K562 (cell line): ENCODE data around the gene ARNT2. TPM values are rescaled to one million over a fixed set of nuclear protein-coding genes. Genes with fewer than 3 reads are reported as not detected.

Experiments
- ATAC-seq: fragments of 200-7000 bp; cut with Tn5 transposase; 3 replicates; pipeline ENCODE4 v1.9.1; 2020; ENCODE audit warnings: moderate library complexity
- BruUV-seq: library from RNA; stranded (reverse); fragments of 400-500 nt; replicated peaks from 2 replicates; lab custom pipeline; 2021; lab: Mats Ljungman, UMichigan
- CTCF ChIA-PET: fragments of 300-600 bp; formaldehyde crosslinking; extraction: SDS; loops from one replicate; lab custom pipeline; 2021; ENCODE audit warnings: low intra/inter-chr PET ratio; lab: Yijun Ruan, JAX
- POLR2A ChIA-PET: fragments of 300-600, 350-650 bp; sonication (Branson Sonifier 250); formaldehyde crosslinking; extraction: SDS; loops from one replicate; lab custom pipeline; 2021; ENCODE audit warnings: antibody characterized with exemption, inconsistent platforms; lab: Yijun Ruan, JAX
- DNase-seq, 4 experiments: peaks; one replicate each; pipeline versions ENCODE4 v3.0.0 to v3.0.0-alpha.2; 2011 to 2018; ENCODE audit warnings: low spot score in 3 of 4, mixed read lengths in 3 of 4; ENCODE audit errors: extremely low read depth in 1 of 4
- FAIRE-seq: peaks from 2 replicates; lab custom pipeline; 2011; peaks lifted over from hg19 to GRCh38; lab: Jason Lieb, UNC
- H2AFZ ChIP-seq: 2 replicates; pipeline ENCODE4 v1.6.0; 2011; ENCODE audit warnings: low read depth, low read length, control low read depth, inconsistent platforms
- H3K27ac ChIP-seq: fragments of 200-600 bp; 3 replicates; pipeline ENCODE4 v1.8.0; 2011; ENCODE audit warnings: low read depth, mild to moderate bottlenecking, control low read depth, inconsistent platforms, low read length, moderate library complexity, mixed read lengths; ENCODE audit errors: extremely low read depth
- H3K27me3 ChIP-seq, 2 experiments: fragments of 300-600 bp in 1 of 2; 2 replicates in 1 of 2; 3 replicates in 1 of 2; pipeline versions ENCODE4 v1.6.0 to v1.8.0; 2011; ENCODE audit warnings: inconsistent platforms in 2 of 2, low read length in 2 of 2, mild to moderate bottlenecking in 1 of 2, mixed read lengths in 1 of 2, moderate library complexity in 1 of 2; ENCODE audit not compliant: control insufficient read depth in 2 of 2, insufficient read depth in 2 of 2
- H3K36me3 ChIP-seq: fragments of 300-600 bp; 3 replicates; pipeline ENCODE4 v1.8.0; 2011; ENCODE audit warnings: mild to moderate bottlenecking, low read length, inconsistent platforms; ENCODE audit not compliant: control insufficient read depth, insufficient read depth
- H3K4me1 ChIP-seq, 2 experiments: fragments of 200-600 bp in 1 of 2; replicated peaks in 1 of 2; 2 replicates in 1 of 2; 3 replicates in 1 of 2; pipeline versions ENCODE4 v1.5.1 to v1.8.0; 2011; ENCODE audit warnings: inconsistent platforms in 2 of 2, low read length in 2 of 2, mild to moderate bottlenecking in 1 of 2, mixed read lengths in 1 of 2, moderate library complexity in 1 of 2; ENCODE audit not compliant: control insufficient read depth in 2 of 2, insufficient read depth in 2 of 2
- H3K4me2 ChIP-seq: 2 replicates; pipeline ENCODE4 v1.6.1; 2011; ENCODE audit warnings: low read length, control low read depth, inconsistent platforms, mixed read lengths; ENCODE audit not compliant: insufficient read depth
- H3K4me3 ChIP-seq: fragments of 200-600 bp; sonication (generic), shearing (Covaris generic); 2 replicates; pipeline ENCODE4 v1.5.1; 2016; ENCODE audit warnings: control low read depth, inconsistent platforms
- H3K79me2 ChIP-seq: fragments of 200-600 bp; 3 replicates; pipeline ENCODE4 v1.8.0; 2011; ENCODE audit warnings: low read length, inconsistent platforms; ENCODE audit not compliant: control insufficient read depth, insufficient read depth
- H3K9ac ChIP-seq, 2 experiments: 2 replicates each; pipeline versions ENCODE4 v1.6.0 to v1.6.1; 2011; ENCODE audit warnings: low read depth in 2 of 2, low read length in 2 of 2, control low read depth in 1 of 2, inconsistent platforms in 1 of 2, mild to moderate bottlenecking in 1 of 2, mixed read lengths in 1 of 2; ENCODE audit not compliant: insufficient read depth in 1 of 2
- H3K9me1 ChIP-seq: one replicate; pipeline ENCODE4 v1.6.0; 2011; ENCODE audit warnings: inconsistent platforms, mild to moderate bottlenecking, low read length, moderate library complexity; ENCODE audit not compliant: control insufficient read depth, insufficient read depth
- H3K9me3 ChIP-seq: replicated peaks from 2 replicates; pipeline ENCODE4 v1.5.1; 2011; ENCODE audit warnings: low read depth, low read length, inconsistent platforms; ENCODE audit not compliant: control insufficient read depth, insufficient read depth
- H4K20me1 ChIP-seq: replicated peaks from 2 replicates; pipeline ENCODE4 v1.6.1; 2011; ENCODE audit warnings: low read length, inconsistent platforms, mixed read lengths; ENCODE audit not compliant: control insufficient read depth, insufficient read depth
- BHLHE40 ChIP-seq: IDR thresholded peaks from 2 replicates; pipeline ENCODE4 v1.6.1; 2011; ENCODE audit warnings: low read length, improper control_type of control experiment
- CBFB ChIP-seq: sonication (generic); formaldehyde crosslinking; IDR thresholded peaks from 2 replicates; pipeline ENCODE4 v1.4.0; 2020; ENCODE audit warnings: mild to moderate bottlenecking, missing genetic modification reagents
- DPF2 ChIP-seq: fragments of 450-650 bp; IDR thresholded peaks from 2 replicates; pipeline ENCODE4 v1.6.1; 2016
- FOSL1 ChIP-seq: fragments of 200-800 bp; sonication (Bioruptor generic); conservative IDR thresholded peaks from 2 replicates; pipeline ENCODE4 v1.6.1; 2016; ENCODE audit warnings: missing genetic modification characterization, missing compliant biosample characterization
- KHSRP ChIP-seq: fragments of 450-650 bp; IDR thresholded peaks from 2 replicates; pipeline ENCODE4 v1.6.1; 2017
- POLR2H ChIP-seq: IDR thresholded peaks from 2 replicates; pipeline ENCODE4 v1.6.1; 2016; ENCODE audit warnings: missing genetic modification characterization, low read depth, mild to moderate bottlenecking, control low read depth, missing compliant biosample characterization, moderate library complexity
- RBBP5 ChIP-seq: fragments of 200-600 bp; sonication (generic); IDR thresholded peaks from 2 replicates; pipeline ENCODE4 v1.6.1; 2012; ENCODE audit warnings: borderline replicate concordance, mild to moderate bottlenecking, low read length, control low read depth, inconsistent platforms; ENCODE audit not compliant: insufficient read depth, poor library complexity, severe bottlenecking
- RBFOX2 ChIP-seq: fragments of 200-400 bp; formaldehyde crosslinking; IDR thresholded peaks from 2 replicates; pipeline ENCODE4 v1.6.1; 2017; ENCODE audit warnings: low read depth, mild to moderate bottlenecking, low read length, moderate library complexity
- SMAD3 ChIP-seq: fragments of 450-650 bp; formaldehyde crosslinking; conservative IDR thresholded peaks from 2 replicates; pipeline ENCODE4 v1.4.0; 2020; ENCODE audit warnings: mild to moderate bottlenecking
- SUPT5H ChIP-seq: fragments of 450-650 bp; IDR thresholded peaks from 2 replicates; pipeline ENCODE4 v1.6.1; 2016
- TARDBP ChIP-seq: fragments of 450-650 bp; IDR thresholded peaks from 2 replicates; pipeline ENCODE4 v1.6.1; 2016
- ZNF24 ChIP-seq: fragments of 450-650 bp; IDR thresholded peaks from 2 replicates; pipeline ENCODE4 v1.6.1; 2016
- ZNF3 ChIP-seq: fragments of 250-450 bp; sonication (Bioruptor Pico); IDR thresholded peaks from 2 replicates; pipeline ENCODE4 v1.5.0; 2021; ENCODE audit warnings: mild to moderate bottlenecking, moderate library complexity
- ZNF324 ChIP-seq: fragments of 250-450 bp; sonication (Bioruptor Pico); IDR thresholded peaks from 2 replicates; pipeline ENCODE4 v1.4.0; 2020; ENCODE audit warnings: mild to moderate bottlenecking
- WGBS: fragments of 100-300 bp; shearing (Covaris generic); methylation state at CpG from one replicate; pipeline ENCODE4 v1.1.6; 2016; ENCODE audit warnings: low coverage, mixed read lengths; ENCODE audit not compliant: insufficient coverage; ENCODE audit errors: missing lambda C conversion rate; 5-methylcytosine and 5-hydroxymethylcytosine counted together
- in situ Hi-C: fragments of 300-500 bp; cut with MboI; formaldehyde crosslinking; loops from 4 replicates; pipeline ENCODE4 v1.15.0; 2018; ENCODE audit warnings: inconsistent platforms, mixed read lengths
- intact Hi-C: fragments of 100-400 bp; cut with micrococcal nuclease; formaldehyde crosslinking; loops from 2 replicates; pipeline ENCODE4 v1.14.2; 2022
- polyA plus RNA-seq, 8 experiments: library from polyadenylated mRNA; depleted of rRNA in 4 of 8; stranded (reverse) in 5 of 8; unstranded in 3 of 8; fragments of >200 nt; fragmentation: Nextera tagmentation in 2 of 8; fragmentation: Illumina TruSeq in 1 of 8; extraction: Ambion mirVana in 2 of 8; extraction: Trizol in 1 of 8; gene quantifications; 2 replicates each; pipeline versions ENCODE4 v1.2.1 to v1.2.3, GENCODE V29; 2011 to 2014; ENCODE audit warnings: inconsistent platforms in 1 of 8, missing spikeins in 1 of 8
- total RNA-seq, 7 experiments: library from RNA; depleted of rRNA in 6 of 7; stranded (reverse); fragments of >200 nt in 6 of 7; fragmentation: Illumina TruSeq in 2 of 7; extraction: Trizol in 2 of 7; gene quantifications; 2 replicates each; pipeline versions ENCODE4 v1.2.1 to v1.2.3, GENCODE V29; 2011 to 2021; ENCODE audit warnings: low replicate concordance in 1 of 7
- TF ChIP-seq, protein P1 (sequence below): fragments of 250-450 bp; sonication (Bioruptor Pico); IDR thresholded peaks from 2 replicates; pipeline ENCODE4 v1.4.0; 2020
- TF ChIP-seq, protein P2 (sequence below): sonication (generic); formaldehyde crosslinking; IDR thresholded peaks from 2 replicates; pipeline ENCODE4 v1.8.1; 2023; ENCODE audit warnings: mild to moderate bottlenecking, missing genetic modification reagents

ARNT2 gene
- total and polyA plus RNA-seq, 9 of the 15 experiments (the other 6 are each of a cell fraction or from before 2014, with no cell fraction given) = 0.01 TPM; not detected in 8

DNA sequence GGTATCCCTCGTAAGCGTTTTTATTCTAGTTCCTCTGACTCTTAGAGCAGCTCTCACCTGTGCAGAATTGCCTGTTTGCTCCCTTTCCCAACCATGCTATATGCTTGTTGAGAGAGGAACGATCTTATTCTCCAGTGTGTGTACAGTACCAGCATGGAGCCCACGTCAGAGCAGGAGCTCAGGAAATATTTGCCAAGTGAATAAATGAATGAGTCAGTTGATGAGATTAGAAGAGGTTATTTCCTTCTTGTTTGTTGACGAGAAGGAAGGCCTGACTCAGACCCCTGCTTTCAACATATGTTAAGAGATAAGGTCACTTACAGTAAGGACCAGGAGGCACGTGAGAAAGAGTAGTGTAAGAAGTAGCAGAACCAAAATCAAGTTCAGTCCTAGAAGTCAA, 184.6 kb downstream of the ARNT2 start:
- peaks cover 5 to 32% of the 10 kb centered on the region in 2 experiments; a peak in 3 of 5 replicates for H3K27me3 ChIP-seq
- in situ Hi-C loops = no loop called here
- ATAC-seq (no peak), FAIRE-seq (no peak), DNase-seq (no peak)
- no peaks in the 10 kb centered on the region for H3K4me1 ChIP-seq
- no TSS peak for BruUV-seq
- no peak overlapping the region for H3K27ac ChIP-seq
- no peaks in the 10 kb centered on the region for H3K9me3 ChIP-seq
- H3K9ac ChIP-seq = no peak overlapping the region
- no peaks in the 10 kb centered on the region for H3K79me2 ChIP-seq
- 0% methylated on average over 5 of the region's 6 CpGs for WGBS
- H2AFZ ChIP-seq = no peak overlapping the region
- no peak overlapping the region for H3K4me2 ChIP-seq
- H3K4me3 ChIP-seq = no peak overlapping the region
- POLR2A ChIA-PET = no interaction called here
- CTCF ChIA-PET = no interaction called here
- peaks cover 2% of the 10 kb centered on the region; the same call in 1 of the 2 replicates for H4K20me1 ChIP-seq
- no peaks in the 10 kb centered on the region for H3K9me1 ChIP-seq
- no peaks in the 10 kb centered on the region for H3K36me3 ChIP-seq
- intact Hi-C loops = no loop called here
- TF ChIP-seq ZNF24 = peak; percentile 43; the same call in 1 of the 2 replicates
- peak; percentile 84 for TF ChIP-seq FOSL1 (tag)
- no peak for TF ChIP-seq DPF2
- TF ChIP-seq BHLHE40 = peak; percentile 40; the same call in 1 of the 2 replicates
- TF ChIP-seq, all 486 proteins: peak for 3

DNA sequence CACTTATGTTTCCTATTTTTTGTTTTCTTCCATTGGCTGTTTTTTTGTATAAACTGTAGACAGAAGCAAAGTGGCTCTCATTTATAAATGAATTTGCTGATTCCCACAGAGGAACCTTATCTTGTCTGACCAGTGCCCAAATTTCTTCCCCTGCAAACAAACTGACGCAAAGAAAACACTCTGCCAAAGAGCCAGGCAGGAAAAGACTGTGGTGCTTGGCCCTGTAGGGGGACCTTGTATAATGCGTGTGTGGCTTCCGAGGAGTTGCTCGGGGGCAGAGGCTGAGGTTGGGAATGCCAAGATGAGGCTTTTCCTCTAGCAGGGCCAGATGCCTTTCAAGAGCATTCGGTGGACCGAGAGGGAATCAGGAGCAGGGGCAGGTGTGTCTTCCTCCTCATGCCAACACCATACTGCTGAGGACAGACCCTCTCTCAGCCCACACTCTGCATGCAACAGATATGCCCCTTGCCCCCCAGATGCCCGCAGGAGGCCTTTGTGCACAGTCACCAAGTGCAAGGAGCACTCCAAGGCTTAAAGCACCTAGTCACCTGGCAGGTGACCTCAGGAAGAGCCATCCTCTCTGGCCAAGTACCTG, 186.7 kb downstream of the ARNT2 start:
- H3K4me1 ChIP-seq = no peaks in the 10 kb centered on the region
- ATAC-seq = no peak
- no peak overlapping the region for H3K9ac ChIP-seq
- CTCF ChIA-PET = no interaction called here
- H3K79me2 ChIP-seq = no peaks in the 10 kb centered on the region
- no peaks in the 10 kb centered on the region for H3K9me1 ChIP-seq
- H3K27ac ChIP-seq = no peak overlapping the region
- H4K20me1 ChIP-seq = no peaks in the 10 kb centered on the region; the same call in 1 of the 2 replicates
- peaks cover 5 to 44% of the 10 kb centered on the region in 2 experiments; a peak in 3 of 5 replicates for H3K27me3 ChIP-seq
- in situ Hi-C loops = no loop called here
- 4% methylated on average over 7 of the region's 7 CpGs for WGBS
- H3K4me3 ChIP-seq = no peak overlapping the region
- intact Hi-C loops = no loop called here
- H2AFZ ChIP-seq = no peak overlapping the region
- DNase-seq = no peak
- no peak for FAIRE-seq
- no TSS peak for BruUV-seq
- no peak overlapping the region for H3K4me2 ChIP-seq
- POLR2A ChIA-PET = no interaction called here
- H3K9me3 ChIP-seq = no peaks in the 10 kb centered on the region
- no peaks in the 10 kb centered on the region for H3K36me3 ChIP-seq
- TF ChIP-seq SUPT5H = no peak
- TF ChIP-seq RBFOX2 = no peak
- TF ChIP-seq POLR2H = no peak
- no peak for TF ChIP-seq KHSRP
- TF ChIP-seq, protein P1, sequence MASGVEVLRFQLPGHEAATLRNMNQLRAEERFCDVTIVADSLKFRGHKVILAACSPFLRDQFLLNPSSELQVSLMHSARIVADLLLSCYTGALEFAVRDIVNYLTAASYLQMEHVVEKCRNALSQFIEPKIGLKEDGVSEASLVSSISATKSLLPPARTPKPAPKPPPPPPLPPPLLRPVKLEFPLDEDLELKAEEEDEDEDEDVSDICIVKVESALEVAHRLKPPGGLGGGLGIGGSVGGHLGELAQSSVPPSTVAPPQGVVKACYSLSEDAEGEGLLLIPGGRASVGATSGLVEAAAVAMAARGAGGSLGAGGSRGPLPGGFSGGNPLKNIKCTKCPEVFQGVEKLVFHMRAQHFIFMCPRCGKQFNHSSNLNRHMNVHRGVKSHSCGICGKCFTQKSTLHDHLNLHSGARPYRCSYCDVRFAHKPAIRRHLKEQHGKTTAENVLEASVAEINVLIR (CRISPR knock-in tag) = no peak
- TF ChIP-seq TARDBP = no peak
- TF ChIP-seq SMAD3 (CRISPR knock-in tag) = no peak
- TF ChIP-seq ZNF3 (CRISPR knock-in tag) = no peak
- no peak for TF ChIP-seq CBFB (CRISPR knock-in tag)
- TF ChIP-seq ZNF324 (CRISPR knock-in tag) = no peak
- no peak for TF ChIP-seq RBBP5
- TF ChIP-seq, protein P2, sequence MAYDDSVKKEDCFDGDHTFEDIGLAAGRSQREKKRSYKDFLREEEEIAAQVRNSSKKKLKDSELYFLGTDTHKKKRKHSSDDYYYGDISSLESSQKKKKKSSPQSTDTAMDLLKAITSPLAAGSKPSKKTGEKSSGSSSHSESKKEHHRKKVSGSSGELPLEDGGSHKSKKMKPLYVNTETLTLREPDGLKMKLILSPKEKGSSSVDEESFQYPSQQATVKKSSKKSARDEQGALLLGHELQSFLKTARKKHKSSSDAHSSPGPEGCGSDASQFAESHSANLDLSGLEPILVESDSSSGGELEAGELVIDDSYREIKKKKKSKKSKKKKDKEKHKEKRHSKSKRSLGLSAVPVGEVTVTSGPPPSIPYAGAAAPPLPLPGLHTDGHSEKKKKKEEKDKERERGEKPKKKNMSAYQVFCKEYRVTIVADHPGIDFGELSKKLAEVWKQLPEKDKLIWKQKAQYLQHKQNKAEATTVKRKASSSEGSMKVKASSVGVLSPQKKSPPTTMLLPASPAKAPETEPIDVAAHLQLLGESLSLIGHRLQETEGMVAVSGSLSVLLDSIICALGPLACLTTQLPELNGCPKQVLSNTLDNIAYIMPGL (CRISPR knock-in tag) = no peak
